Breast epithelium (tissue), 4 donors: ENCODE measurements around the gene ATG7. TPM values are rescaled to one million over a fixed set of nuclear protein-coding genes. Genes with fewer than 3 reads are reported as not detected.
"Not testable (repeated sequence)": the region's sequence is repeated elsewhere in the genome, so short reads cannot be mapped to it uniquely, and the experiment has no call there.

Experiments
- DNase-seq, 2 donors: peaks; one replicate each; pipeline ENCODE4 v3.0.0-alpha.2; 2019; ENCODE audit warnings: low spot score in 2 of 2
- H3K27ac ChIP-seq, 2 donors: fragments of 200-600 bp; sonication (generic) in 1 of 2; one replicate each; pipeline ENCODE4 v1.5.1; 2016 to 2019; ENCODE audit warnings: mild to moderate bottlenecking in 1 of 2
- H3K27me3 ChIP-seq, 2 donors: fragments of 200-600 bp; sonication (generic) in 1 of 2; one replicate each; pipeline versions ENCODE4 v1.5.1 to v1.6.0; 2017 to 2019; ENCODE audit warnings: control low read depth in 1 of 2, mild to moderate bottlenecking in 1 of 2
- H3K36me3 ChIP-seq: fragments of 200-600 bp; one replicate; pipeline ENCODE4 v1.5.1; 2019
- H3K4me1 ChIP-seq, 2 donors: fragments of 200-600 bp; sonication (generic); one replicate each; pipeline ENCODE4 v1.5.1; 2016 to 2019; ENCODE audit warnings: control low read depth in 1 of 2
- H3K4me3 ChIP-seq, 3 donors: fragments of 200-600 bp; sonication (generic); 1 replicate in 2 of 3; 2 replicates in 1 of 3; pipeline ENCODE4 v1.5.1; 2016 to 2019; ENCODE audit warnings: mild to moderate bottlenecking in 3 of 3, moderate library complexity in 2 of 3
- H3K9me3 ChIP-seq, 2 donors: fragments of 200-600 bp; sonication (generic) in 1 of 2; one replicate each; pipeline ENCODE4 v1.5.1; 2016 to 2019; ENCODE audit warnings: control low read depth in 1 of 2
- CTCF ChIP-seq, 3 donors: fragments of 450-650 bp; IDR thresholded peaks; one replicate each; pipeline ENCODE4 v1.5.1; 2016 to 2017; ENCODE audit warnings: antibody characterized with exemption in 3 of 3, mild to moderate bottlenecking in 3 of 3, moderate library complexity in 3 of 3
- POLR2A ChIP-seq: fragments of 450-650 bp; IDR thresholded peaks from one replicate; pipeline ENCODE4 v1.6.1; 2016; ENCODE audit warnings: antibody characterized with exemption, mild to moderate bottlenecking, moderate library complexity
- POLR2AphosphoS5 ChIP-seq, 3 donors: sonication (generic); formaldehyde crosslinking; IDR thresholded peaks; one replicate each; pipeline ENCODE4 v1.6.1; 2017; ENCODE audit warnings: antibody characterized with exemption in 3 of 3
- intact Hi-C: fragments of 100-400 bp; cut with DNase I; formaldehyde crosslinking; loops from one replicate; pipeline ENCODE4 v1.15.1; 2023; ENCODE audit warnings: low total_unique reads
- total RNA-seq, 3 donors: library from RNA; depleted of rRNA; stranded (reverse); fragments of >200 nt; gene quantifications; one replicate each; pipeline ENCODE4 v1.1.0, GENCODE V29; 2016

The ATG7 gene
- total RNA-seq, 3 donors from 2014 or later = 64.9 to 81.9 (median 75.5) TPM

GRCh38 chr3:11251807-11252176 is 20.4 kb upstream of the ATG7 start:
- H3K4me1 ChIP-seq = no peaks in the 10 kb centered on the region
- H3K27me3 ChIP-seq = no peaks in the 10 kb centered on the region
- DNase-seq = no peak
- no peaks in the 10 kb centered on the region for H3K36me3 ChIP-seq
- H3K27ac ChIP-seq = no peak overlapping the region
- no peak overlapping the region for H3K4me3 ChIP-seq
- no peak for TF ChIP-seq POLR2A
- no peak for TF ChIP-seq POLR2AphosphoS5 (IDR thresholded peaks at IDR 0.05)
- TF ChIP-seq CTCF (IDR thresholded peaks at IDR 0.05) = no peak
- intact Hi-C loops = no loop called here
- H3K9me3 ChIP-seq = no peaks in the 10 kb centered on the region

DNA sequence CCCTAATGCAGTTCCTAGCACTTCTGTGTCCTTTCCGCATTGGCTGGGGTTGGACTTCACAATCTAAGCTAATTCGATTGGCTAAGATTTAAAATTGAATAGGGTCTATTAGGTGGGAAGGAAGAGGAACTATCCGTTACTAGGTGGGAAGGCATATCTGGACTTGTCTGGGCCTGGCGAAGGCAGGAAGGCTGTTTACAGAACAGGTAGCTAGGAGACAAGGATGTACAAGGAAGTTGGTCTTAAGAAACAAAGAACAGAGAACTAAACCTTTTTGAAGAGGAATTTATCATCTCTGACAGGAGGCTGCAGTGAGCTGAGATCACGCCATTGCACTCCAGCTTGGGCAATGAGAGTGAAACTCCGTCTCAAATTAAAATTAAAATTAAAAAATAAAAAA is 17.3 kb upstream of the ATG7 start:
- no peak for DNase-seq
- Histone ChIP-seq H3K27me3 (no peaks in the 10 kb centered on the region), H3K27ac (no peak overlapping the region), H3K36me3 (no peaks in the 10 kb centered on the region), H3K9me3 (no peaks in the 10 kb centered on the region), H3K4me3 (no peak overlapping the region), H3K4me1 (no peaks in the 10 kb centered on the region)
- intact Hi-C loops = no loop called here
- no peak for TF ChIP-seq POLR2AphosphoS5 (IDR thresholded peaks at IDR 0.05)
- TF ChIP-seq CTCF (IDR thresholded peaks at IDR 0.05) = no peak
- no peak for TF ChIP-seq POLR2A

GRCh38 chr3:11255537-11255936 is 16.7 kb upstream of the ATG7 start:
- H3K27ac ChIP-seq, intact Hi-C loops: not testable (repeated sequence)

GRCh38 chr3:11258958-11259357 is 13.2 kb upstream of the ATG7 start:
- Histone ChIP-seq H3K4me3 (no peak overlapping the region), H3K9me3 (no peaks in the 10 kb centered on the region), H3K4me1 (no peaks in the 10 kb centered on the region), H3K27me3 (no peaks in the 10 kb centered on the region), H3K27ac (no peak overlapping the region), H3K36me3 (no peaks in the 10 kb centered on the region)
- TF ChIP-seq POLR2A (no peak), CTCF (IDR thresholded peaks at IDR 0.05) (no peak)
- intact Hi-C loops = no loop called here
- DNase-seq = no peak

More at GRCh38 chr3:11255537-11255936, 16.7 kb upstream of the ATG7 start:
- not testable (repeated sequence) for H3K4me3 ChIP-seq, H3K4me1 ChIP-seq, H3K36me3 ChIP-seq, DNase-seq, H3K9me3 ChIP-seq, H3K27me3 ChIP-seq

- DNase-seq = no peak
- Histone ChIP-seq H3K27me3 (no peaks in the 10 kb centered on the region), H3K9me3 (no peaks in the 10 kb centered on the region), H3K4me3 (no peak overlapping the region), H3K4me1 (no peaks in the 10 kb centered on the region), H3K36me3 (no peaks in the 10 kb centered on the region), H3K27ac (no peak overlapping the region)
- intact Hi-C loops = no loop called here
- TF ChIP-seq CTCF (IDR thresholded peaks at IDR 0.05) (no peak), POLR2A (no peak), POLR2AphosphoS5 (IDR thresholded peaks at IDR 0.05) (no peak)
These were observed 11.7 kb upstream of the ATG7 start for GRCh38 chr3:11260460-11260859.

GRCh38 chr3:11269007-11269406 is 3.2 kb upstream of the ATG7 start:
- Histone ChIP-seq H3K9me3 (no peaks in the 10 kb centered on the region), H3K27ac (no peak overlapping the region), H3K4me3 (no peak overlapping the region), H3K36me3 (no peaks in the 10 kb centered on the region), H3K4me1 (peaks cover 7 to 9% of the 10 kb centered on the region in 2 donors), H3K27me3 (no peaks in the 10 kb centered on the region)
- no peak for DNase-seq
- no peak for TF ChIP-seq POLR2AphosphoS5 (IDR thresholded peaks at IDR 0.05)
- intact Hi-C loops = no loop called here
